Liver (tissue), 3 donors: ENCODE data around the gene THBS2.

Source experiments
- ATF3 ChIP-seq: IDR thresholded peaks from 2 replicates; pipeline ENCODE4 v1.6.1; 2016; ENCODE audit warnings: antibody characterized with exemption
- EGR1 ChIP-seq, 2 donors: IDR thresholded peaks; 2 replicates each; pipeline ENCODE4 v1.6.1; 2016 to 2018; ENCODE audit warnings: antibody characterized with exemption in 2 of 2, low read depth in 2 of 2
- FOXA1 ChIP-seq: IDR thresholded peaks from 2 replicates; pipeline ENCODE4 v1.6.1; 2016; ENCODE audit warnings: antibody characterized with exemption
- GABPA ChIP-seq, 2 donors: IDR thresholded peaks in 1 of 2; conservative IDR thresholded peaks in 1 of 2; 2 replicates each; pipeline ENCODE4 v1.6.1; 2016; ENCODE audit warnings: antibody characterized with exemption in 2 of 2, mild to moderate bottlenecking in 1 of 2, moderate library complexity in 1 of 2
- HNF4A ChIP-seq, 2 donors: conservative IDR thresholded peaks; 2 replicates each; pipeline ENCODE4 v1.6.1; 2016; ENCODE audit warnings: antibody characterized with exemption in 2 of 2, mild to moderate bottlenecking in 2 of 2
- JUND ChIP-seq, 2 donors: IDR thresholded peaks; 2 replicates each; pipeline ENCODE4 v1.6.1; 2016; ENCODE audit warnings: antibody characterized with exemption in 2 of 2
- RAD21 ChIP-seq, 2 donors: IDR thresholded peaks; 2 replicates each; pipeline ENCODE4 v1.6.1; 2016; ENCODE audit warnings: antibody characterized with exemption in 2 of 2, mild to moderate bottlenecking in 2 of 2
- REST ChIP-seq: IDR thresholded peaks from 2 replicates; pipeline ENCODE4 v1.6.1; 2016; ENCODE audit warnings: antibody characterized with exemption, mild to moderate bottlenecking
- SP1 ChIP-seq: IDR thresholded peaks from 2 replicates; pipeline ENCODE4 v1.6.1; 2018; ENCODE audit warnings: antibody characterized with exemption, mild to moderate bottlenecking
- TAF1 ChIP-seq: conservative IDR thresholded peaks from 2 replicates; pipeline ENCODE4 v1.6.1; 2016; ENCODE audit warnings: antibody characterized with exemption, mild to moderate bottlenecking
- YY1 ChIP-seq: IDR thresholded peaks from 2 replicates; pipeline ENCODE4 v1.6.1; 2016; ENCODE audit warnings: antibody characterized with exemption, mild to moderate bottlenecking
- TF ChIP-seq, protein P1 (sequence below): fragments of 150-350 bp; IDR thresholded peaks from 2 replicates; pipeline ENCODE4 v1.5.1; 2017; ENCODE audit warnings: improper control_type of control experiment, low read depth, low read length; ENCODE audit not compliant: missing input control
- TF ChIP-seq, protein P2 (sequence below): IDR thresholded peaks from 2 replicates; pipeline ENCODE4 v1.6.1; 2016; ENCODE audit warnings: antibody characterized with exemption
- TF ChIP-seq, protein P3 (sequence below): IDR thresholded peaks from 2 replicates; pipeline ENCODE4 v1.6.1; 2016; ENCODE audit warnings: antibody characterized with exemption
- donor health status: healthy.
- donor health status: healthy.

- TF ChIP-seq, protein P1, sequence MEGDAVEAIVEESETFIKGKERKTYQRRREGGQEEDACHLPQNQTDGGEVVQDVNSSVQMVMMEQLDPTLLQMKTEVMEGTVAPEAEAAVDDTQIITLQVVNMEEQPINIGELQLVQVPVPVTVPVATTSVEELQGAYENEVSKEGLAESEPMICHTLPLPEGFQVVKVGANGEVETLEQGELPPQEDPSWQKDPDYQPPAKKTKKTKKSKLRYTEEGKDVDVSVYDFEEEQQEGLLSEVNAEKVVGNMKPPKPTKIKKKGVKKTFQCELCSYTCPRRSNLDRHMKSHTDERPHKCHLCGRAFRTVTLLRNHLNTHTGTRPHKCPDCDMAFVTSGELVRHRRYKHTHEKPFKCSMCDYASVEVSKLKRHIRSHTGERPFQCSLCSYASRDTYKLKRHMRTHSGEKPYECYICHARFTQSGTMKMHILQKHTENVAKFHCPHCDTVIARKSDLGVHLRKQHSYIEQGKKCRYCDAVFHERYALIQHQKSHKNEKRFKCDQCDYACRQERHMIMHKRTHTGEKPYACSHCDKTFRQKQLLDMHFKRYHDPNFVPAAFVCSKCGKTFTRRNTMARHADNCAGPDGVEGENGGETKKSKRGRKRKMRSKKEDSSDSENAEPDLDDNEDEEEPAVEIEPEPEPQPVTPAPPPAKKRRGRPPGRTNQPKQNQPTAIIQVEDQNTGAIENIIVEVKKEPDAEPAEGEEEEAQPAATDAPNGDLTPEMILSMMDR = no peak
- no peak for TF ChIP-seq HNF4A (conservative IDR thresholded peaks at IDR 0.05)
- no peak for TF ChIP-seq GABPA (IDR thresholded peaks at IDR 0.05 in 1 of 2, conservative IDR thresholded peaks at IDR 0.05 in 1 of 2)
- no peak for TF ChIP-seq SP1
- TF ChIP-seq REST = no peak
- TF ChIP-seq FOXA1 = no peak
- no peak for TF ChIP-seq YY1
- TF ChIP-seq, protein P2, sequence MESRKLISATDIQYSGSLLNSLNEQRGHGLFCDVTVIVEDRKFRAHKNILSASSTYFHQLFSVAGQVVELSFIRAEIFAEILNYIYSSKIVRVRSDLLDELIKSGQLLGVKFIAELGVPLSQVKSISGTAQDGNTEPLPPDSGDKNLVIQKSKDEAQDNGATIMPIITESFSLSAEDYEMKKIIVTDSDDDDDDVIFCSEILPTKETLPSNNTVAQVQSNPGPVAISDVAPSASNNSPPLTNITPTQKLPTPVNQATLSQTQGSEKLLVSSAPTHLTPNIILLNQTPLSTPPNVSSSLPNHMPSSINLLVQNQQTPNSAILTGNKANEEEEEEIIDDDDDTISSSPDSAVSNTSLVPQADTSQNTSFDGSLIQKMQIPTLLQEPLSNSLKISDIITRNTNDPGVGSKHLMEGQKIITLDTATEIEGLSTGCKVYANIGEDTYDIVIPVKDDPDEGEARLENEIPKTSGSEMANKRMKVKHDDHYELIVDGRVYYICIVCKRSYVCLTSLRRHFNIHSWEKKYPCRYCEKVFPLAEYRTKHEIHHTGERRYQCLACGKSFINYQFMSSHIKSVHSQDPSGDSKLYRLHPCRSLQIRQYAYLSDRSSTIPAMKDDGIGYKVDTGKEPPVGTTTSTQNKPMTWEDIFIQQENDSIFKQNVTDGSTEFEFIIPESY = no peak
- TF ChIP-seq, protein P3, sequence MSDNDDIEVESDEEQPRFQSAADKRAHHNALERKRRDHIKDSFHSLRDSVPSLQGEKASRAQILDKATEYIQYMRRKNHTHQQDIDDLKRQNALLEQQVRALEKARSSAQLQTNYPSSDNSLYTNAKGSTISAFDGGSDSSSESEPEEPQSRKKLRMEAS = no peak
- TF ChIP-seq RAD21 (IDR thresholded peaks at IDR 0.05) = no peak
- no peak for TF ChIP-seq TAF1
- no peak for TF ChIP-seq ATF3
- TF ChIP-seq JUND (IDR thresholded peaks at IDR 0.05) = no peak
- TF ChIP-seq EGR1 (IDR thresholded peaks at IDR 0.05; ENCODE audit: low read depth in 2 of 2) = no peak
Observed at GRCh38 chr6:169172946-169173345, 80.7 kb downstream of the THBS2 start.
